CD4-positive, alpha-beta T cell treated with Interleukin-17A for 1 hour (primary cell): ENCODE measurements around the gene GPR42.
"Not testable (repeated sequence)": the region's sequence is repeated elsewhere in the genome, so short reads cannot be mapped to it uniquely, and the experiment has no call there.

Experiments
- DNase-seq: peaks from one replicate; pipeline ENCODE4 v3.0.0-alpha.2; 2020

Gene GPR42

GRCh38 chr19:35397064-35397463, 26.2 kb downstream of the GPR42 start:
- DNase-seq = no peak

DNA sequence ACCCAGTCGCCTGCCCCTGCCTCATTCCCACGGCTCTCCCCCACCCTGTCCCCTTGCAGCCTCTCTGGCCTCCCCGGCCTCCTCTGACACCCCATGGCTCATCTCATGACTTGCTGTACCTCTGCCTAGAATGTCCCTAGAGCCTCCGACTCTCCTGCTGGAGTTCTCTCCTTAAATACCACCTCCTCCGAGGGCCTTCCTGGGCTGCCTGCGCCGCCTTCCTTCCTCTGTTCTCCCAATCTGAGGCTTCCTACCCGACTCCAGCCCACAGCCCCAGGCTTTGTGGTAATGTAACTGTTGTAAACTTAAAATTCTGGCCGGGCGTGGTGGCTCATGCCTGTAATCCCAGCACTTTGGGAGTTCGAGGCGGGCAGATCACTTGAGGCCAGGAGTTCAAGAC, 27.7 kb downstream of the GPR42 start:
- no peak for DNase-seq

GRCh38 chr19:35399231-35399630, 28.4 kb downstream of the GPR42 start:
- DNase-seq = no peak

GRCh38 chr19:35399948-35400772, 29.3 kb downstream of the GPR42 start:
- DNase-seq = no peak

GRCh38 chr19:35400773-35401100, 29.9 kb downstream of the GPR42 start:
- no peak for DNase-seq

- not testable (repeated sequence) for DNase-seq
Observed at GRCh38 chr19:35401416-35401815, 30.5 kb downstream of the GPR42 start.

DNA sequence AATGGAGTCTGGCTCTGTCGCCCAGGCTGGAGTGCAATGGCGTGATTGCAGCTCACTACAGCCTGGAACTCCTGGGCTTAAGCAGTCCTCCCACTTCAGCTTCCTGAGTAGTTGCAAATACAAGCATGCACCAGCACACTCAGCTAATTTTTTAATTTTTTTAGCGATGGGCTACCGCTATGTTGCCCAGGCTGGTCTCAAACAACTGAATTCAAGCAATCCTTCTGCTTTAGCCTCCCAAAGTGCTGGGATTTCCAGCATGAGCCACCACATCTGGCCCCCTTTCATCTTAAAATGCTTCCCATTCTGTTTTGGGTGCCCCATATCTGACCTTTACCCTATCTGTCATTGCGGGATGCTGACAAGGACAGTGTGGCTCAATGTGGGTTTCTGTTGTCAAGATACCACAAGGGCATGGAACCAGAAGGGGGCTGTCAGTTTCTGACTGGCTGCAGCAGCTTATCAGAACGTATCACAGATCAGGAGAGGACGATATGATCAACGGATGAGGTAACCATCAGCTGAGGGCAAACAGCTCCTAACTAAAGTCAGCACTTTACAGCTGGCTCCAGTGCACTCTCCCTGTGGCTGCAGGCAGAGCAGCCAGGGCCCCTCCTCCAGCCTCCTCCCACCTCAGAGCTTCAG, 32.4 kb downstream of the GPR42 start:
- DNase-seq = no peak

DNA sequence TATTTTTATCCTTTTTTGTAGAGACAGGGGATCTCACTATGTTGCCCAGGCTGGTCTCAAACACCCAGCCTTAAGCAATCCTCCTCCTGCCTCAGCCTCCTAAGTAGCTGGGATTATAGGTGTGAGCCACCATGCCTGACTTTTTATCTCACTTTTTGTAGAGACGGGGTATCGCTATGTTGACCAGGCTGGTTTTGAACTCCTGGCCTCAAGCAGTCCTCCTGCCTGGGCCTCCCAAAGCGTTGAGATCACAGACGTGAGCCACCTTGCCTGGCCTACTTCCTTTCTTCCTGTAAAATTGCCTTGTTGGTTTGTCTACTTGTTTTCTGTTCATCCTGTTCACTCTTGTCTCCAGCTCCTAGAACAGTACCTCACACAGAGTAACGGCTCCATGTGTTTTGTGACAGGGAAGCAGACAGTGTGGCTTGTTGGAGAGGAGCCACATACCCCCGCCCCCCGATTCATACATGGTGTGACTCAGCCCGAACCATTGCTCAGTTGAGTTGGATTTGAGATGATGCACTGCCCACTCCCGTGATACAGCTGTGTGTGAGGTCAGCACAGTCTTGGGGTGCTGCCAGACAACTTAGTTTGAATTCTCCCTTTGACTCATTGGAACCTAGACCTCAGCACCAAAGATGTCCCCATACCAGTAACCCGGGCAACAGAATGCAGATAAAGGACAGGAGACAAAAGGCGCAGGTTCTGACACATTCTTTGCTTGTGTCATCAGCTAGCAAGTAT, 34.2 kb downstream of the GPR42 start:
- DNase-seq = no peak

- no peak for DNase-seq
Observed at GRCh38 chr19:35407619-35408018, 36.8 kb downstream of the GPR42 start.

DNA sequence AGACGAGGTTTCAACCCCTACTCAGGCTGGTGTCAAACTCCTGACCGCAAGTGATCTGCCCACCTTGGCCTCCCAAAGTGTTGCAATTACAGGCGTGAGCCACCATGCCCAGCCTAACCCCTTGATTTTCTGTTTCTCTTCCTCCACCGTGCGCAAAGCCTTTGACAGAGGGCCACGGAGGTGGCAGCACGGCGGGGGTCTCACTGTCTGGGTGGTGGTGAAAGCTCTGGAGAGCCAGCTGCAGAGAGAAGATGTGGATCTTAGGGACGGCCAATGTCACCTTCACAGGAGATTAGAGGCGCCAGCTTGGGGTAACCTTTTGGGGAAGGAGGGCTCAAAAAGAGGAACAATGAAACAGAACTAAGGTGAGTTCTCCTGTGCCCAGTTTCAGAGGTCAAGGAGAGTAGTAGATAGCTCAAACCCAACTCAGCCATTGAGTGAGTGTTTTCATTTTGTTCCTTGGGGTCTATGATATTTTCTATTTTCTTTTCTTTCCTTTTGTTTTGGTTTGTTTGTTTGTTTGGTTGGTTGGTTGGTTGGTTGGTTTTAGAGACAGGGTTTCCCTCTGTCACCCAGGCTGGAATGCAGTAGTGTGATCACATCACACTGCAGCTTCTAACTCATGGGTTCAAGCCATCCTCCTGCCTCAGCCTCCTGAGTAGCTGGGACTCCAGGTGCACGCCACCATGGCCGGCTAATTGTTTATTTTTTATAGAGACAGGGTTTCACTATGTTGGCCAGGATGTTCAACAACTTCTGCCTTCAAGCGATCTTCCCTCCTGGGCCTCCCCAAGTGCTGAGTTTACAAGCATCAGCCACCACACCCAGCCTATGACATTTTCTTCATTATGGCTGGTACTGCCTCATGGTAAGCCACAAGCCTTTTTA, 37.7 kb downstream of the GPR42 start:
- no peak for DNase-seq

- DNase-seq = no peak
Observed at GRCh38 chr19:35409191-35409590, 38.3 kb downstream of the GPR42 start.

DNA sequence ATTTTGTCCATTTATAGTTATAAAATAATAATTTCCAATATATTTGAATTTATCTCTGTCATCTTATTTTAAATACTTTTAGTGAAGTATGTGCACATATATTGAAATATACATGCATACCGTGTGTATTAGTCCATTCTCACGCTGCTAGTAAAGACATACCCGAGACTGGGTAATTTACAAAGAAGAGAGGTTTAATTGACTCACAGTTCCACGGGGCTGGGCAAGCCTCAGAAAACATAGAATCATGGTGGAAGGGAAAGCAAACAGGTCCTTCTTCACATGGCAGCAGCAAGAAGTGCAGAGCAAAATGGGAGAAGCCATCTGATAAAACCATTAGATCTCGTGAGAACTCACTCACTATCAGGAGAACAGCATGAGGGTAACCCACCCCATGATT, 39.6 kb downstream of the GPR42 start:
- no peak for DNase-seq

DNA sequence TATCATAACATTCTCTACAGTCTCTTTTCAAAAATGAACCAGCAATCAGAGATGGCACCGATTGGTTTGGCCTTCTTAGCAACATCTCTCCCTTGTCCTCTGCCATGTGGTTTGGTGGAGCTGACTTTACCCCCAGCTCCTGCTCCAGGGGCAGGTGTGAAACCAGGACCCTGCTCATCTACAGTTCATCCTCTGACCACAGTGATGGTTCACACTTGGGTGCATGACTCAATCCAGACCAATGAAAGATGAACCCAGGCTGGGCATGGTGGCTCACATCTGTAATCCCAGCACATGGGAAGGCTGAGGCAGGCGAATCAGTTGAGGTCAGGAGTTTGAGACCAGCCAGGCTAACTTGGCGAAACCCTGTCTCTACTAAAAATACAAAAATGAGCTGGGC, 43.6 kb downstream of the GPR42 start:
- DNase-seq = no peak

- no peak for DNase-seq
Observed at GRCh38 chr19:35416331-35416730, 45.5 kb downstream of the GPR42 start.

- DNase-seq = no peak
Observed at GRCh38 chr19:35417278-35417677, 46.4 kb downstream of the GPR42 start.

GRCh38 chr19:35417713-35418534, 47.1 kb downstream of the GPR42 start:
- no peak for DNase-seq

DNA sequence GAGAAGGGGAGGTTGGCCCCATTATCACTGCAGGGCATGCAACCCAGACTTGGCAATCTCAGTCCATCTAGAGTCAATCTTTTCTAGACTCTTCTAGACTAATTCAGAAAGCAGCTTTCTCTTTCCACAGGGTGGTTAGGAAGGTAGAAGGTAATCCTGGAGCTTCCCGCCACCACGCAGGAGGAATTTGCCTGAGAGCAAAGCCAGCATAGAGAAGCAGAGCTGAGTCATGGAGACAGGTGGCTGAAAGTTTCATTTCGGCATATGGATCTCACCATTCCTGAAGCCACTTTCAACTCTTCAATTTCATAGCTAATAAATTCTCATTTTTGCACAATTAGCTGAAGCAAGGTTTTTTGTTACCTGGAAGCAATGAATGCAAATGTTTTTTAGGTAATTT, 48.2 kb downstream of the GPR42 start:
- DNase-seq = no peak

DNA sequence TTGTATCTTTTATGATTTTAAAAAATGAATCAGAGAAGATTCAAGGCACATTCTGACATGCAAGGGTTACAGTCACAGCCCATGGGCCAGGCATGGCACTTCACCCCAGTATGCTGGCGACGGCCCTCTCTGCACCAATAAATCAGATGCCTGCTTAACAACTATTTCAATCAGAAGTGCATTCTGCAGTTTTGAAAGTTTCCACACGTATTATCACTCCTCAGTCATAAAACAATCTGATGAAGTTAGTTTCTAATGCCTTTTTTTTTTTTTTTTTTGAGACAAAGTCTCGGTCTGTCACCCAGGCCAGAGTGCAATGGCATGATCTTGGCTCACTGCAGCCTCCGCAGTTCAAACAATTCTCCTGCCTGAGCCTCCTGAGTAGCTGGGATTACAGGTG, 48.9 kb downstream of the GPR42 start:
- no peak for DNase-seq

DNA sequence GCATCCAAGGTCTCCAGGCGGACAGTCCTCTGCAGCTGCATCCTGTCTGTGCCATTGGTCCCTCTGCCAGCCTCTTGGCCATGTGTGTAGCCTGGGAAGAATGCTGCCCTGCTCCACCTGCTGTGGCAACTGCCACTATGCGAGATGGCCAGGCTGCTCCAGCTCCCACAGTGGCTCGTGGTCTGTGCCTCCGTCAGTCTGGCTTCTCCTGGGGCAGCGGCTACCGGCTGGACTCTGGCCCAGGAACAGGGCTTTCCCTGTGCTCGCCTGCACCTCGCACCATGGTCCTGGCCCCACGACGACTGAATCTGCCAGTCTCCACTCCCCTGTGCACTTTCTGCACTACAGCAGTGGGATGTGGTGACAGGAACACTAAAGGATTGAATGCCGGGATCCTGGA, 50.5 kb downstream of the GPR42 start:
- no peak for DNase-seq
